Measurements from ENCODE around the gene LRRC36.
"Not testable (repeated sequence)": the region's sequence is repeated elsewhere in the genome, so short reads cannot be mapped to it uniquely, and the experiment has no call there.

Gene LRRC36

DNA sequence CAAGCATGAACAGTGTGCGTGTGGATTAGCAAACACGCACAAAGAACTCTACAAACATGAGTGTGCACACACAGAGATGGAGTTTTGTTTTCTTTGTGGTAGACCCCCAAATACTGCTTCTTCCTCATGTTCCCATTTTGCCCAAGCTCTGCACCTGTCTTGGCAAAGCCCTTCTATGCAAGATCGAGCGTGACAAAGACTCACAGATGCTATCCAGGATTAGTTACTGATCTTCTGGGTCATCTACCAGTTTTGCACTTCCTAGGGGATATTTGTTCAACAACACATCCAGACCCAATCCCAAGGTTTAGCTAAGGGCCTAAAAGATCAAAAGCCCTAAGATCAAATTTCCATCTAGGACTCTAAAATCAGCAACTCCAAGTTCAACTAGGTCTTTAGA is 16.0 kb downstream of the LRRC36 start:
- no peak for DNase-seq (ENCODE audit: low read depth)

DNA sequence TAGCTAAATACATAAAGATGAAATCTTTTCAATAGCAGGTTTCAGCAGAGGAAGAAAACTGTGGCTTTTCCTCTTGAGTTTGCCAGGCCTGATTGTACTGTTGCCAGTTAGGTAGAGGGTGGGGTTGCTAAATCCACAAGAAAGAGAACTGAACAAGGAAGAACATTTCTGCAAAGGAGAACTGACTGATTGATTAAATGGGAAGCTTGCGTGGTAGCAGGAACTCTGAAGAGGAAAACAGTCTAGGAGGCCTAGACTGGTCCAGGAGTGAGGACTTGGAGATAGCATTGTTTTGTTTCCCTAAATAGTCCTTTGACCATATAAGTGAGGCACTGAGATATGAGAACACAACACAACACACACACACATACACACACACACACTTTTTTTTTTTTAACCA is 18.8 kb downstream of the LRRC36 start:
- no peak for DNase-seq (ENCODE audit: low read depth)

DNA sequence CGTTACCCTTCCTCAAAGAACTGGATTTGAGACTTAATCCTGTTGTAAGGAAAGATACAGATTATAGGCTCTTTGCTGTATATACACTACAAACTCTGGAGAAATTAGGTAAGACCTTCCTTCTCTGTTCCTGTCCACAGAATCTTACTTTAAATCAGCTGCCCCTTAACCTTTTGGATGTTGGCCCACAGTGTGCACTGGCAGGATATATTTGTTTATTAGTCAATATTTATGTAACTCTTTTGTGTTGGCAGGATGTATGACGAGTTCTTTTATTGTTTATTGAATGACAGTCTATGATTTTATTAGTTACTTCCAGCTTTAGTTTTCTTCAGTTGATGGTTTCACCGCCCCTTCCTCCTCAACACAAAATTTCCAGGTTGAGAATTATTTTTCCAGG is 19.7 kb downstream of the LRRC36 start:
- DNase-seq (ENCODE audit: low read depth), result peak; percentile 39

DNA sequence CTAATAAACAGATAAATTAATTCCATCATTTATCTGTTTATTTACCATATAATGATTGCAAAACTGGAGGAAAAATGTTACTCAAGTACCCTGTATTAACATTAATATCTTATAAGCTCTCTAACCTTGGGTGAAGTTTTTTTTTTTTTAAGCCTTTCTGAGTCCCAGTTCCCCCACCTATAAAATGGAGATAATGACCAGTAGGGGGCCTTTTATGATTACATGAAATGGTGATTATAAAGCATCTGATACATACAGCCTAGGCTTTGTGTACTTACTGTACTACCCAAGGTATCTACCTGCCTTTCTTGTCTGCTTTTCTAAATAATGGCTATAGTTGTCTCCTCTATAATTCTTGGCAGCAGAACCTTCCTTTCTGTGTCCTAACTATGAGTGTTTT is 22.6 kb downstream of the LRRC36 start:
- peak; percentile 81 for DNase-seq (ENCODE audit: low read depth)

GRCh38 chr16:67350324-67350723 is 23.7 kb downstream of the LRRC36 start:
- no peak for DNase-seq (ENCODE audit: low read depth)

GRCh38 chr16:67352463-67352862 is 25.8 kb downstream of the LRRC36 start:
- DNase-seq (ENCODE audit: low read depth), result not testable (repeated sequence)

DNA sequence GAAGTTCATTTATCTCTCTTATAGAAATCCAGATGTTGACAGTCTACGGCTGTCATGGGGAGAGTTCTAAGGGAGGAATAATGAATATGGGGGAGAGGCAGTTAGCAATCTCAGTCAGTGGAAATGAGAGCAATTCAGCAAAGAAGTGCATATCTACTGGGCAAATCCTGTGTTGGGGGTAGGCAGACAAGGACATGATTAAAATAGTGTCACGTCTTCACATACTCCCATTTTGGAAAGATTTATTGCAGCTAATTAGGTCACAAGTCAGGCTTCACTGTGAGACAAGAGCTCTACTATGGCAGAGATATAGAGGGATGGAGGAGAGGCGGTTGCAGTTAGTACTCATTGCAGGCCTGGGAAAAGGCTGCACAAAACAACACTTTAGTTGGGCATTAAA is 29.8 kb downstream of the LRRC36 start:
- DNase-seq (ENCODE audit: low read depth), result no peak

- DNase-seq (ENCODE audit: low read depth), result no peak
Observed at GRCh38 chr16:67357561-67357960, 30.9 kb downstream of the LRRC36 start.

DNA sequence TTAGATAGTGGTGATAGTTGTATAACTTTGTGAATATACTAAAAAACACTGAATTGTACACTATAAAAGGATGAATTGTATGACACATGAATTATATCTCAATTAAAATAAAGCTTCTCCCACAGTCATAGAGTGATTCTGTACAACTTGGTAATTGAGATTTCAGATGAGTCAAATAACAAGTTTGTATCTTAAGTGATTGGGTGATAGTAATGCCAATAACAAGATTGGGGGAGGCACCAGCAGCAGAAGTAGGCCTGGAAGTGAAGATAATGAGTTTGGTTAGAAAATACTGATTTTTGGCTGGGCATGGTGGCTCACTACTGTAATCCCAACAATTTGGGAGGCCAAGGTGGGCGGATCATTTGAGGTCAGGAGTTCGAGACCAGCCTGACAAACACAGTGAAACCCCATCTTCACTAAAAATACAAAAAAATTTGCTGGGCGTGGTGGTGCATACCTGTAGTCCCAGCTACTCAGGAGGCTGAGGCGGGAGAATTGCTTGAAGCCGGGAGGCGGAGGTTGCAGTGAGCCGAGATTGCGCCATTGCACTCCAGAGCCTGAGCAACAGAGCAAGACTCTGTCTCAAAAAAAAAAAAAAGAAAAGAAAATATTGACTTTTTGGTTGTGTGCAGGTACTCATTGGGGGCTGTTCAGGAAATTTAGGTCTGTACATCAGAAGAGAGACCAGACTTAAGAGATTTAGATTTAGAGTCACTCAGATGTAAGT is 33.1 kb downstream of the LRRC36 start:
- not testable (repeated sequence) for DNase-seq (ENCODE audit: low read depth)

GRCh38 chr16:67361038-67361437 is 34.4 kb downstream of the LRRC36 start:
- no peak for DNase-seq (ENCODE audit: low read depth)

- no peak for DNase-seq (ENCODE audit: low read depth)
Observed at GRCh38 chr16:67364600-67365235, 38.1 kb downstream of the LRRC36 start.

GRCh38 chr16:67370661-67371060 is 44.0 kb downstream of the LRRC36 start:
- no peak for DNase-seq (ENCODE audit: low read depth)

- DNase-seq (ENCODE audit: low read depth), result peak; percentile 47
Observed at GRCh38 chr16:67372664-67373063, 46.0 kb downstream of the LRRC36 start.

DNA sequence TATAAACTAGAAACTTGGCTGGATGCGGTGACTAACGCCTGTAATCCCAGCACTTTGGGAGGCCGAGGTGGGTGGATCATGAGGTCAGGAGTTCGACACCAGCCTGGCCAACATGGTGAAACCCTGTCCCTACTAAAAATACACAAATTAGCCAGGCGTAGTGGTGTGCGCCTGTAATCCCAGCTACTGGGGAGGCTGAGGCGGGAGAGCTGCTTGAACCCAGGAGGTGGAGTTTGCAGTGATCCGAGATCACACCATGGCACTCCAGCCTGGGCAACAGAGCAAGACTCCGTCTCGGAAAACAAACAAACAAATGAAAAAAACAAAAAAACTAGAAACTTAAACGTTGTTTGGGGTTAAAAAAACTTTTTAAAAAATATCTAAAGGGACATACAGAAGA is 49.4 kb downstream of the LRRC36 start:
- DNase-seq (ENCODE audit: low read depth), result not testable (repeated sequence)

- DNase-seq (ENCODE audit: low read depth), result no peak
Observed at GRCh38 chr16:67378642-67379041, 52.0 kb downstream of the LRRC36 start.

- DNase-seq (ENCODE audit: low read depth), result no peak
Observed at GRCh38 chr16:67383284-67383683, 56.7 kb downstream of the LRRC36 start.

DNA sequence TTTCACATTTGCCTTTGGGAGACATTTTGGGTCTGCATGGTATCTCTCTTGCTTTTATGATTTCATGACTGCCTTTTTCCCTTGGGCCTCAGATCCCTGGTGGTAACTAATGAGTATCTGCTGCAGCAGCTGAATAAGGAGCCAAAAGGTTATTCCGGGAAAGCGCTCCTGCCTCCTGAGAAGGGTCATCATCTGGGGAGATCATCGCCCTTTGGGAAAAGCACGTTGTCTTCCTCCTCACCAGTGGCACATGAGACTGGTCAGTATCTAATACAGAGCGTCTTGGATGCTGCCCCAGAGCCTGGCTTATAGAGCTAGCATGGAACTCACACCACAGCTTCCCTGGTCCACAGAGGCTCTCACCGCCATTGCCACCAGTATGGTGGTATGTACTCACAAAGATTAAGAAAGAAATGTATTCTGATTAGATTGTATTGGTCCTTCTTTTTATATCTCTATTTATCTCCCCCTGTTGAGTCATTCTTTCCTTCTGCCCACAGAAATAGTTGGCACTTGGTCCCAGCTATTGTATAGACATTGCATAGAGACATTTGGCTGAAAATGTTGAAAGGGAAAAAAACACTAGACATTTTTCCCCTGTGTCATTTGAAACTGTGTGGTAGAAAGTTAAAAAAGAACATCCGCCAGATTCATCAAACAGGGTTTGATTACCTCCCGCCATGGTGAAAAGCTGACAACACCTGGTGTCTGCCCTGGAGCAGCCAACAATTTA is 58.3 kb downstream of the LRRC36 start:
- DNase-seq (ENCODE audit: low read depth), result no peak

DNA sequence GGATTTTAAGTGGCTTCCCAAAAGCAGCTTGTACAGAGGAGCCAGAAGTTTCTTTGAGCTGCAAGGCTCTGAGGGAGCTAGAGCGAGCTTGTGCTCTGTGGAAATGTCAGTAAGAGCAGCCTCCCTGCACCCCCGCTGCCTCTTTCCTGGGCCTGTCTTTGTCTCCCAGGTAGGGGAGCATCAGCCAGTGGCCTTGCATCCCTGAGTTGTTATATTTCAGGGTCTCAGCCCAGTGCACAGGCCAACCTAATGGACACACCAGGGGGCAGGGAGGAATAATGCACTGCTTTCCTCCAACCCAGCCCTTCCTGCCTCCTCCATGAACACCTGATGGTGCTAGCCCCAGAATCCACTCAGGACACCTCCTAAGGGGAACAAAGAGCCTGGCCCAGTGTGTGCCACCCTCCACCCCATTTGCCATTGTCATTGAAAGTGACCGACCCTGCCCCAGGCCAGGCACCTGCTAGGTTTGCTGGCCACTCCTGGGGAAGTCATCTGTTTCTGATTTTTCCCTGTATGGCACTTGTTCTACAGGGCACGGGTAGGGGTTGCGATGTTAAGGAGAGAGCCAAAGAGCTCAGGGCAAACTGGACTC is 60.3 kb downstream of the LRRC36 start:
- DNase-seq (ENCODE audit: low read depth), result no peak

DNA sequence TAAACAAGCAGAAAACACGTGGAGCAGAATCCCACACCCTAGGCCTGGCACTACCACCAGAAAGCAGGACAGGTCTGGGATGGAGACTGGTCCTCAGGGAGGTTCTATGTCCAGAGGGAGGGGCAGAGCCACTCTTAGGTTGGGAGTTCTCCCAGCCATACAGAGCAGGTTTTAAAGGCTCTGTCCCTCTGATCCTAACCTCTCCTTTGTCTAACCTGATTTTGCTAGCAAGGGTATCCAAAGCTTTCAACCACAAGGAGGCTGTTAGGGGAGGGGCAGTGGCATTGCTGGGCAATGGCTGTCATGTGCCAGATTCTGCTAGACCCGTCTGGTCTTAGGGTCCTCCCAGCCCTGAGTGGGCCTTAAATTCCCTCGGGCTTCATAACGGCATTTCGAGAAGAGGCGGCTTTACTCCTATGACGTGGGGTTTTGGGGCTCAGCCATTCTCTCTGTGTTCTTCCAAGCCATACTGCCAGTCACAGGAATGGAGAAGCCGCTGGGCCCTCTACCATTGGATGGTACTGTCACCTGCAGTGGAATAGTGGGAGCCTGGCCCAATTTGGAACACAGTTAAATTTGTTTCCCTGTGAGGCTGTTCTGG is 61.0 kb downstream of the LRRC36 start:
- DNase-seq (ENCODE audit: low read depth), result no peak

DNA sequence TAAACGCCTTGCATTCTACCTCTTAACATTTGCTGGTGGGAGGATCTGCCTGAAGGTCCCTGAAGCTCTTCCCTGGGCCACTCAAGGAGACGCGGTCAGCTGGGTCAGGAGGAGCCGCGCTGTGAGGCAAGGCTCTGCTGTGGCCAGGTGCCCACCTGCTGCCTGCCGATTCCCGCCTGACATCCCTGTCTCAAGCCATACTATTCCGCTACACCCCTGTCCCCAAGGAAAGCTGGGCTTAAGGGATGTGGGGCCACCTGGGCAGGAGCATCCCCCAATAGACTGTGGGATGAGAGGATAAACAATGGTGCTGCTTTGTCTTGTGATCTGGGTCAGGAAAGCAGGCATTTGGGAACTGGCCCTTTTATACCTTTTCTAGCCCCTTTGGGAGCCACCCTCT is 61.6 kb downstream of the LRRC36 start:
- DNase-seq (ENCODE audit: low read depth), result no peak

DNA sequence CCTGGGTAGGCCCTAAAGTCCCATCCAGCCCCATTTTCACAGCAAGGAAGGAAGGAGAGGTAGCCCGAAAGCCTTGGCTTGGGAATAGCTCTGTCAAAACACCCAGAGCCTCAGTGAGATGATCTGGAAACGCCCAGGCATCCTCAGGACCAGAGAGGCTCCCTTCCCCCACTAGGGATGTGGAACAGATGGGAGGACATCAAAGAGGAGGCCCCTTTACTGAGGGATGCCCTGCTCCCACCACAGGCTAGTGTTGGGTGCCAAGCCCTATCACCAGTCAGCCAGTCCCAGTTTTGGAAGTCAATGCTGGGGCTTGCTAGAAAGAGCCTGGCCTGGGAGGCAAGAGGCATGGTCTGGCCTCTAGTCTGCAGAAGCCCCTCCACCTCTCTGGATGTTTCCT is 62.0 kb downstream of the LRRC36 start:
- DNase-seq (ENCODE audit: low read depth), result no peak

Data from ELR (cell line).